ENCODE data around the gene BARHL1.

Gene BARHL1

DNA sequence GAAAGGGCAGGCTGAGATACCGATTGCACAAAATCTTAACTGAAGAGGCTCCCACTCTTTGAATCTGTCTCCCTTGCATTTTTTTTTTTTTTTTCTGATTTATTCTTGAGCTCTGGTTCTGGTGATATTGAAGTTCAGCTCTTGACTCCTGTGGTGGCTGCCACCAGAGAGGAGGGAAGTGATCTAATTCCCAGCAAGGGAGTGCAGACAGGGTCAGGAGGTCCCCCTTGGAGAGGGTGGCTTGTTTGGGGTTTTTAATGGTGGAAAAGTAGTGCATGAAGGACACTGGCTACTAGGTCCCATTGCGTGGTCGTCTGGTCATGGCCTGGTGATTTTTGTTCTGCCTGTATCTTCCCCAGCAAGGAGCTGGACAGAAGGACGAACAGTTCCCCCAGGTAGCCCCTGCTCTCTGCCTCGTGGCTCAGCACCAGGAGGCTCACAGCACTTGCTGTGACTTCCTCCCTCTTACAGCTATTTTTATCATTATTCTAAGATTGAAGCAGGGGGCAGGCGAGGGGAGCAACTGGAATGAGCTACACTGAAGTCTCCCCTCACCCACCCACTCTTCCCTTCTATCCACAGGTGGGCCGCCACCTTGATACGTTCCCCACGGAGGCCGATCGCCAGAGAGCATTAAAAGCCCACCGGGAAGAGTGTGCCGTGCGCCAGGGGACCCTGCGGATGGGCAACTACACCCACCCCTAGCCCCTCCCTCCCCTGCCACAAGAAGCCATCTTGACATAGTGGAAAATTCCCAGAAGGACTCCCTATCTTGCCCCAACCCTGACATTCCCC, 10.4 kb upstream of the BARHL1 start:
- TF ChIP-seq ZFX (IDR thresholded peaks at IDR 0.05; ENCODE audit: borderline replicate concordance) = no peak
- TF ChIP-seq, protein P1, sequence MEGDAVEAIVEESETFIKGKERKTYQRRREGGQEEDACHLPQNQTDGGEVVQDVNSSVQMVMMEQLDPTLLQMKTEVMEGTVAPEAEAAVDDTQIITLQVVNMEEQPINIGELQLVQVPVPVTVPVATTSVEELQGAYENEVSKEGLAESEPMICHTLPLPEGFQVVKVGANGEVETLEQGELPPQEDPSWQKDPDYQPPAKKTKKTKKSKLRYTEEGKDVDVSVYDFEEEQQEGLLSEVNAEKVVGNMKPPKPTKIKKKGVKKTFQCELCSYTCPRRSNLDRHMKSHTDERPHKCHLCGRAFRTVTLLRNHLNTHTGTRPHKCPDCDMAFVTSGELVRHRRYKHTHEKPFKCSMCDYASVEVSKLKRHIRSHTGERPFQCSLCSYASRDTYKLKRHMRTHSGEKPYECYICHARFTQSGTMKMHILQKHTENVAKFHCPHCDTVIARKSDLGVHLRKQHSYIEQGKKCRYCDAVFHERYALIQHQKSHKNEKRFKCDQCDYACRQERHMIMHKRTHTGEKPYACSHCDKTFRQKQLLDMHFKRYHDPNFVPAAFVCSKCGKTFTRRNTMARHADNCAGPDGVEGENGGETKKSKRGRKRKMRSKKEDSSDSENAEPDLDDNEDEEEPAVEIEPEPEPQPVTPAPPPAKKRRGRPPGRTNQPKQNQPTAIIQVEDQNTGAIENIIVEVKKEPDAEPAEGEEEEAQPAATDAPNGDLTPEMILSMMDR (IDR thresholded peaks at IDR 0.05) = no peak
- H3K27ac ChIP-seq = no peak overlapping the region

DNA sequence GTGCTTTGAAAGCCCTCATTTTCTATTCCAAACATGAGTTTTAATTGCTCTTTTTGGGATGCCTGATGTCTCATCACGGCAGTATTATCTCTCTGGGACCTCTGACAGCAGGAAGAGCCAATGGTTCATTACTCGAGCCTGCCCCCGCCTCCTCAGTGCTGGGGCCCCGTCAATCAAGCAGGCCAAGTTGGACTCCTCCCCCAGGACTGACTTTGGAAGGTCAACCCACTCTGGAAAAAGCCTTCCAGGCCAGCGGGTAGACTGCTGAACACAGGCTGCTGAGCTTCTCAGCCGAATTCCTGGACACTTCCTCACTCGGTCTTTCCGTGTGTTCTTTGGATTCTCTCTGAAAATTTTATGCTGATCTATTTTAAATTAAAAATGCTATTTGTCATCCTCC, 9.5 kb upstream of the BARHL1 start:
- no peak for TF ChIP-seq ZFX (IDR thresholded peaks at IDR 0.05; ENCODE audit: borderline replicate concordance)
- TF ChIP-seq, protein P1 (IDR thresholded peaks at IDR 0.05) = no peak
- H3K27ac ChIP-seq = no peak overlapping the region

DNA sequence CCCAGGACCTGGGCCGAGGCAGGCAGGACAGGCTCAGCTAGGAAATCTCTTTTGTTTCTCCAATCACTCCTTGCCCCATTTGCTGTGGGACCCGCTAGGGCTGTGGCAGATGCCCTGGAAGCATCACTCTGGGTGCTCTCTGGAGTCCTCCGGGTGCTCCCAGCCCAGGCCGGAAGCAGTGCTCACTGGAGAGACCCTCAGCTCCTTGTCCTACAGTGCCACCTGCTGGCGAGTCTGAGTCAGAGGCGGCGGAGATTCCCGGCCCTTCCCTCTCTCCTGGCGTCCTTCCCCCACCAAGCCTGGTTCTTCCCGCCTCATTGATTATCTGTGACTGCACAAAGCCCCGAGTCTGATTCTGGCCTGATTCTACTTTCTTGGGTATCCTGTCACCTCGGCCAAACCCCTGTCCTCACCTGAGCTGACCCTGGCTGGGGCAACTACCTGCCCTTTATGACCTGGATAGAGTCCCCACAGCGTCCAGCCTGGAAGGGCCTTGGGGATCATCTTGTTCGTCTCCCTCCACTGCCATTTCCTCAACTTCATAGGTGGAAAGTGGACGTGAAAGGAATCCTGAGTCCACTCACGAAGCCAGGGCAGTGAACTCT, 7.3 kb upstream of the BARHL1 start:
- TF ChIP-seq ZFX (IDR thresholded peaks at IDR 0.05; ENCODE audit: borderline replicate concordance) = no peak
- TF ChIP-seq, protein P1 (IDR thresholded peaks at IDR 0.05) = peak; percentile 91
- no peak overlapping the region for H3K27ac ChIP-seq

GRCh38 chr9:132575811-132576210, 6.6 kb upstream of the BARHL1 start:
- H3K27ac ChIP-seq = no peak overlapping the region
- no peak for TF ChIP-seq ZFX (IDR thresholded peaks at IDR 0.05; ENCODE audit: borderline replicate concordance)
- TF ChIP-seq, protein P1 (IDR thresholded peaks at IDR 0.05) = no peak

GRCh38 chr9:132577119-132577518, 5.3 kb upstream of the BARHL1 start:
- no peak overlapping the region for H3K27ac ChIP-seq
- TF ChIP-seq, protein P1 (IDR thresholded peaks at IDR 0.05) = no peak
- no peak for TF ChIP-seq ZFX (IDR thresholded peaks at IDR 0.05; ENCODE audit: borderline replicate concordance)

DNA sequence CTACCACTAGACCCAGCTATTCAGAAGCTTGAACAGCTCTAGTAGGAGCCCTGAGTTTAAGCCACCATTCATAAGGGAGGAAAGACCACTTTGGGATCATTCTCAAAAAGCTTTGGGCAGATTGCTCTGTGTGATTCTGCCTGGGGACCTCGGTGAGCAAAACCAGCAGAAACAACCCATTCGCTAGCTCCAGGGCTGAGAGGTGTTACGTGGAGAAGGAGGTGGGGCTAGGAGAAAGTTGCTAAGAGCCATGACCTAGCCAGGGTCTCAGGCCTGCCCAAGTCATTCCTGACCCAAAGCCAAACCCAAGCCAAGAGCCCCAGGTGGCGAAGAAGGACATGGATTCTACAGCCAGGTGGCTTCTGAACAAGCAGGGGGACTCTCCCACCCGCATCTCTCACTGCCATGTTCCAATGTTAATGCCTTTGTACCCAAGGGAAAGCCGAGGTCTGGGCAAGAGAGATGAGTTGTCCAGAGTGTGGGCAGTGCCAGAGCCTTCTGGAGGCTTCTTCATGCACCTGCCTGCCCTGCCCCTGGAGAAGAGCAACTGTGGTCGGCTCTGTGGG, 4.0 kb upstream of the BARHL1 start:
- TF ChIP-seq, protein P1 (IDR thresholded peaks at IDR 0.05) = no peak
- no peak for TF ChIP-seq ZFX (IDR thresholded peaks at IDR 0.05; ENCODE audit: borderline replicate concordance)
- H3K27ac ChIP-seq = no peak overlapping the region

DNA sequence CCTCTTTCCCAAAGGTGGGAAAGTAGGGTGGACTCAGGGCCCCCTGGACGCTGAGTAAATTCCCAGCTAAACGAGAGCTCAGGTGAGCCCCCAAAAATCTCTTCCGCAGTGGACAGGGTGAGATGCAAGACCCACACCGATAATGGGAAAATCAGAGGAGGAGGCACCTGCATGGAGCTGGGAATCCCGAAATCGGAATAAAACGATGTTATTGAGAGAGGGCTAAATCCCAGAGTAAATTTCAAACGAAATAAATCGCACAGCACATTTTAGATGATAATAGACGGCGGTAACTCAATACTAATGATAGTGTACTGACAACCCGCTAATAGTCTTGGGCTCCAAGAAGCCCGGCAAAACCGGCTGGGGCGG, 3.0 kb upstream of the BARHL1 start:
- TF ChIP-seq, protein P1 (IDR thresholded peaks at IDR 0.05) = no peak
- no peak for TF ChIP-seq ZFX (IDR thresholded peaks at IDR 0.05; ENCODE audit: borderline replicate concordance)
- no peak overlapping the region for H3K27ac ChIP-seq
